ENCODE results near the gene GPR3.

GPR3 gene

GRCh38 chr1:27359822-27360158, 32.6 kb upstream of the GPR3 start:
- DNase-seq = no peak

- DNase-seq = peak; percentile 86
Measured at GRCh38 chr1:27360159-27361043, 32.0 kb upstream of the GPR3 start.

- DNase-seq = no peak
Measured at GRCh38 chr1:27361044-27361402, 31.4 kb upstream of the GPR3 start.

GRCh38 chr1:27361553-27361952, 30.9 kb upstream of the GPR3 start:
- no peak for DNase-seq

GRCh38 chr1:27363766-27364695, 28.4 kb upstream of the GPR3 start:
- no peak for DNase-seq

- DNase-seq = no peak
Measured at GRCh38 chr1:27364696-27365371, 27.6 kb upstream of the GPR3 start.

GRCh38 chr1:27365372-27366112, 26.9 kb upstream of the GPR3 start:
- DNase-seq = peak; percentile 91

GRCh38 chr1:27366113-27366410, 26.4 kb upstream of the GPR3 start:
- peak; percentile 90 for DNase-seq

GRCh38 chr1:27366411-27367159, 25.8 kb upstream of the GPR3 start, which contains the start of gene MAP3K6:
Gene MAP3K6 (minus strand): TSS chr1:27366961. CDS start chr1:27366597, 364 bp downstream.
- peak; percentile 78 for DNase-seq

- no peak for DNase-seq
Measured at GRCh38 chr1:27367160-27367650, 25.2 kb upstream of the GPR3 start.

GRCh38 chr1:27368869-27369582, 23.4 kb upstream of the GPR3 start:
- DNase-seq = no peak

GRCh38 chr1:27372022-27372807, 20.2 kb upstream of the GPR3 start:
- no peak for DNase-seq

GRCh38 chr1:27372808-27373690, 19.4 kb upstream of the GPR3 start:
- no peak for DNase-seq

GRCh38 chr1:27374362-27375086, 17.9 kb upstream of the GPR3 start, which contains the start of gene FCN3:
Gene FCN3 (minus strand): TSS chr1:27374824. CDS start chr1:27374818, 6 bp downstream.
- DNase-seq = no peak

- DNase-seq = no peak
Measured at GRCh38 chr1:27377760-27378495, 14.5 kb upstream of the GPR3 start.

- DNase-seq = no peak
Measured at GRCh38 chr1:27379564-27380122, 12.8 kb upstream of the GPR3 start.

- no peak for DNase-seq
Measured at GRCh38 chr1:27380224-27380623, 12.2 kb upstream of the GPR3 start.

Data from activated effector memory CD4-positive, alpha-beta T cell treated with anti-CD3 and anti-CD28 coated beads, Interleukin-2, amount 50 U/mL, for 16 hours (primary cell).